Ovary (tissue), 3 donors: ENCODE measurements around the gene SASH3.

Experiments used
- EP300 ChIP-seq: sonication (generic); formaldehyde crosslinking; IDR thresholded peaks from one replicate; pipeline ENCODE4 v1.6.1; 2017; ENCODE audit warnings: antibody characterized with exemption
- TF ChIP-seq, protein P1 (sequence below), 3 donors: fragments of 450-650 bp in 2 of 3; fragments of 200-600 bp in 1 of 3; IDR thresholded peaks; one replicate each; pipeline versions ENCODE4 v1.5.1 to v1.8.0; 2016 to 2022; ENCODE audit warnings: antibody characterized with exemption in 3 of 3, mild to moderate bottlenecking in 1 of 3
- donor health status: DM: no; HTN: no; CAD: no.

DNA sequence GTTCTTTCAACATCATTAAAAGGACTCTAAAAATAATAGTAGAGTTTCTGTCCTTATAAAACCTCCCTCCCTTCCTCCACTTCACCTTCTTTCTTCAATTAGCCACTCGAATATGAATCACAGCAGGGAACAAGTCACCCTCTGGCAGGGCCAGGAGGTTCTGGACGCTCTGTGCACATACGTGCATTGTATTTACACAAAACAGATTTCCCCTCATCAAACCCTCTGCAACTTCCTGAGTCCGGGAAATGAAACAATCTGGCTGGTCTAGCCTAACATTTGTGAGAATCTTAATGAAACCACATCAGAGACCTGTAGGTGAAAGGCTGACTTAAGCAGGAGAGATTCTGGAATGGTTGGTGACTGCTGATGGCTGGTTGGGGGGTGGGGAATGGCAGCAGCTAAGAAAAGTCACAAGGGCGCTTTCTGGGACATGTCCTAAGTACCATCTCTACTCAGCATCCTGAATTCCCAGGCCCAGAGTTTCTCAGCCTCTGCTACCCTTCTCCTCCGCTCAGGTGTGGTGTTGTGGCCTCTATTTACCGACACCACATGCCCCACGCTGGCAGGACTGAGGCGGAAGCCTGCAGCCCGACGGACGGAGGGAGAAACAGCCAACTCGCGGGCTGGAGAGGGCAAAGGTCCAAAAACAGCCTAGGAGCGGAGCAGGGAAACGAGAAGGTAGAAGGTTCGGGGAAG lies 62.9 kb downstream of the SASH3 start:
- TF ChIP-seq EP300, result no peak
- TF ChIP-seq, protein P1, sequence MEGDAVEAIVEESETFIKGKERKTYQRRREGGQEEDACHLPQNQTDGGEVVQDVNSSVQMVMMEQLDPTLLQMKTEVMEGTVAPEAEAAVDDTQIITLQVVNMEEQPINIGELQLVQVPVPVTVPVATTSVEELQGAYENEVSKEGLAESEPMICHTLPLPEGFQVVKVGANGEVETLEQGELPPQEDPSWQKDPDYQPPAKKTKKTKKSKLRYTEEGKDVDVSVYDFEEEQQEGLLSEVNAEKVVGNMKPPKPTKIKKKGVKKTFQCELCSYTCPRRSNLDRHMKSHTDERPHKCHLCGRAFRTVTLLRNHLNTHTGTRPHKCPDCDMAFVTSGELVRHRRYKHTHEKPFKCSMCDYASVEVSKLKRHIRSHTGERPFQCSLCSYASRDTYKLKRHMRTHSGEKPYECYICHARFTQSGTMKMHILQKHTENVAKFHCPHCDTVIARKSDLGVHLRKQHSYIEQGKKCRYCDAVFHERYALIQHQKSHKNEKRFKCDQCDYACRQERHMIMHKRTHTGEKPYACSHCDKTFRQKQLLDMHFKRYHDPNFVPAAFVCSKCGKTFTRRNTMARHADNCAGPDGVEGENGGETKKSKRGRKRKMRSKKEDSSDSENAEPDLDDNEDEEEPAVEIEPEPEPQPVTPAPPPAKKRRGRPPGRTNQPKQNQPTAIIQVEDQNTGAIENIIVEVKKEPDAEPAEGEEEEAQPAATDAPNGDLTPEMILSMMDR (IDR thresholded peaks at IDR 0.05), result no peak
